GM12892 (cell line): ENCODE data around the gene CREB3.

Experiments
- POLR2A ChIP-seq: IDR thresholded peaks from 2 replicates; pipeline ENCODE4 v1.6.1; 2011; ENCODE audit warnings: low read depth, low read length, control low read depth
- POLR2AphosphoS5 ChIP-seq: IDR thresholded peaks from 2 replicates; pipeline ENCODE4 v1.6.1; 2011; ENCODE audit warnings: low read depth, low read length, control low read depth
- TAF1 ChIP-seq: IDR thresholded peaks from 2 replicates; pipeline ENCODE4 v1.6.1; 2011; ENCODE audit warnings: low read depth, mild to moderate bottlenecking, control low read depth, low read length, borderline replicate concordance

DNA sequence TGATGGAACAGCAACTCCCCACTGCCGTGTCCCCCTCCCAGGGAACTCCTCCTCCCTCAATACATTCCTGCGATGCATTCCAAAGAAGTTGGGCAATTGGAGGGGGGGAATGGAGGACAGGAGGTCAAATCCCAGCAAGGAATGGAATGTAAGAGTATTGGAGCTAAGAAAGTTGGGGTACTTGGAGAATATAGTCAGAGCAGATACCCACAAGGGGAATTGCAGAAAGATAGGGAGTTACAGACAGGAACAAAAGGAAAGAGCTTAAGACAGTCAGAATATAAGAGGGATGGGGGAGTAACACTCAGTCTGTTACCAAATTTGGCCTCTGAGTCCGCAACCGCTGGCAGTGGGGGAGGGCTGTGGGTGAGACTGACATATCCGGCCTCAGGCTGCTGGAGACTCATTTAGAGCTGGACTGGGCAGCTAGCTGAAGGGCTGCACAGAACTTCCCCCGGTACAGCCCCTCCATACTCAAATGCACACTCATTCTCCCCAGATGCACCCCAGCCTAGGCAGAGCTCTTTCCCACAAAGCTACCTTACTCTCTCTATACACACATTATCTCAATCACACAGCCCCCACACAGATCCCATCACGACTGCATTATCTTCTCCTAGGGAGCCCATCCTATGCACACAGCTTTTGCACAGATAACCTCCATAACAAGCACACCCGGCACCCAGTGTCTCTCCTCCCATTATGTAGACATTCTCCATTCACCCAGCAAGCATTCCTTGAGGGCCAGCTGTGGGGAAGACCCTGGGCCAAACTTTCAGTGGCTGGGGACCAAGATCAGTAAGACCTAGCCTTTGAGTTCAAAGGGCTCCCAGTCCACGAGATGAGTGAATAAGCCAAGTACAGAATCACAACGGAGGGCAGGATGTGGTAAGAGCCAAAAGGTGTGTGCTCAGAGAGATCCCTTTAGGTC, 4.2 kb upstream of the CREB3 start:
- peak; percentile 76 for TF ChIP-seq POLR2AphosphoS5
- peak; percentile 93 for TF ChIP-seq POLR2A
- TF ChIP-seq TAF1 = peak; percentile 82
